GM19025 (cell line): ENCODE data around the gene FNDC4.
"Not testable (repeated sequence)": the region's sequence is repeated elsewhere in the genome, so short reads cannot be mapped to it uniquely, and the experiment has no call there.

ENCODE experiments used
- ATAC-seq: cut with Tn5 transposase; IDR thresholded peaks from one replicate; pipeline ENCODE4 v1.9.1; 2021; ENCODE audit warnings: mild to moderate bottlenecking, low read depth, moderate library complexity; ENCODE audit not compliant: unreplicated experiment

FNDC4 gene, protein sequence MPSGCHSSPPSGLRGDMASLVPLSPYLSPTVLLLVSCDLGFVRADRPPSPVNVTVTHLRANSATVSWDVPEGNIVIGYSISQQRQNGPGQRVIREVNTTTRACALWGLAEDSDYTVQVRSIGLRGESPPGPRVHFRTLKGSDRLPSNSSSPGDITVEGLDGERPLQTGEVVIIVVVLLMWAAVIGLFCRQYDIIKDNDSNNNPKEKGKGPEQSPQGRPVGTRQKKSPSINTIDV

DNA sequence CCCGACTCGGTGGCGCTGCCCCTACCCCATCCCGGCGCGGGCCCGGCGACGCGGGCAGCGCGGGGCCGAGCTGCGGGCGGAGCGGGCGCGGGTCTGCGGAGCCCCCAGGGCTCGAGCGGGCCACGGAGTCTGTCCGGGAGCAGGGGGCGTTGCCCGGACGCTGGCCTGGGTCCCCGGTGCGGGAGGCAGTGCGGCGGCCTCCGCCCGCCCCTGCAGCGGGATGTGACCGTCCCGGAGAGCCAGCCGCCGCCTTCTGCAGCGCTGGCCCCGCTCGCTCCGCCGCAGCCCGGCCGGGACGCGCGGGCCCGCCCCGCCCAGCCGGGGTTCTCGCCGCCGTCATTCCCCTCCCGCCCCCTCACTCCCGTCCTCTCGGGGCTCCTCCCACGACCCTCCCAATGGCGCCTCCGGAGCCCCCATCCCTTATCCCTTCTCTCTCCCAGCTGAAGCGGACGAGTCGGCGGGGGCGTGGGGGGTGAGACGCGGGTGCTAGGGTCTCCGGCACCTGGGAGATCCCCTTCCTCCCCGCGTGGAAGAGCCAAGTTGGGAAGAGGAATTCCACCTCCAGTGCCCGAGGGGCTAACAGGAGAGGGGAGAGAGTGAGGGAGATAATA, at the start of gene FNDC4:
FNDC4 (minus strand) TSS at position 257 of the 611 bp plus-strand sequence. CDS start 521 bp downstream, outside the sequence.
- ATAC-seq: no peak

DNA sequence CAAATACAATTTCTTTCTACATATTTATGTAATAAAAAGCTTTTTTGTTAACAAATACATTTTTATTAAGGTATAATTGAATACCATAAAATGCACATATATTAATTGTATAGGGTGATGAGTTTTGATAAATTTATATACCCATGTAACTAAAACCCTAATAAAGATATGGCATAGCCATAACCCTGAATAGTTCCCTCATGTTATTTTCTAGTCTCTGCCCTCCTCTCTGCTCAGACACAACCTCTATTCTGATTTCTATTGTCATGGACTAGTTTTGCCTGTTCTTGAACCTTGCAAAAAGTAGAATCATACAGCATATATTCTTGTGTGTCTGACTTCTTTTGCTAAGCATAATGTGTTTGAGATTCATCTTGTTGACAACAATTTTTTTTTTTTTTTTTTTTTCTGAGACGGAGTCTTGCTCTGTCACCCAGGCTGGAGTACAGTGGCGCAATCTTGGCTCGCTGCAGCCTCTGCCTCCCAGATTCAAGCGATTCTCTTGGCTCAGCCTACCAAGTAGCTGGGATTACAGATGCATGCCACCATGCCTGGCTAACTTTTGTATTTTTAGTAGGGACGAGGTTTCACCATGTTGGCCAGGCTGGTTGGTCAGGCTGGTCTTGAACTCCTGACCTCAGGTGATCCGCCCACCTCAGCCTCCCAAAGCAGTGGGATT, 49.3 kb upstream of the FNDC4 start:
- ATAC-seq: no peak

DNA sequence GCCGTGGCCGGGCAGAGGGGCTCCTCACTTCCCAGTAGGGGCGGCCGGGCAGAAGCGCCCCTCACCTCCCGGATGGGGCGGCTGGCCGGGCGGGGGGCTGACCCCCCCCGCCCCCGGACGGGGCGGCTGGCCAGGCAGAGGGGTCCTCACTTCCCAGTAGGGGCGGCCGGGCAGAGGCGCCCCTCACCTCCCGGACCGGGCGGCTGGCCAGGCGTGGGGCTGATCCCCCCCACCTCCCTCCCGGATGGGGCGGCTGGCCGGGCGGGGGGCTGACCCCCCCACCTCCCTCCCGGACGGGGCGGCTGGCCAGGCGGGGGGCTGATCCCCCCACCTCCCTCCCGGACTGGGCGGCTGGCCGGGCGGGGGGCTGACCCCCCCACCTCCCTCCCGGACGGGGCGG, 44.6 kb upstream of the FNDC4 start:
- not testable (repeated sequence) for ATAC-seq

DNA sequence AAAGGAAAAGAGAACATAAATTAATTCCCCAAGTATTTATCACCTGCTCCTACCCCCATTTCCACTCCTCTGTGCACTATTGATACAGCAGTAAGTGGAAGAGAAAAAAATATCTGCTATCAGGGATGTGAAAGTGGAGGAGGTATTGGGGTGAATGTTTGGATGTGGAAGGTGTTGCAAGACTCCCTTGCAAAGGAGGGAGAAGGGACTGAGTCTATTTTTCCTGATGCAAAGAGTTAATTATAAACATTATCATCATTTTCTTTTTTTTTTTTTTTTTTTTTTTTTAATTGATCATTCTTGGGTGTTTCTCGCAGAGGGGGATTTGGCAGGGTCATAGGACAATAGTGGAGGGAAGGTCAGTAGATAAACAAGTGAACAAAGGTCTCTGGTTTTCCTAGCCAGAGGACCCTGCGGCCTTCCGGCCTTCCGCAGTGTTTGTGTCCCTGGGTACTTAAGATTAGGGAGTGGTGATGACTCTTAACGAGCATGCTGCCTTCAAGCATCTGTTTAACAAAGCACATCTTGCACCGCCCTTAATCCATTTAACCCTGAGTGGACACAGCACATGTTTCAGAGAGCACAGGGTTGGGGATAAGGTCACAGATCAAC, 43.9 kb upstream of the FNDC4 start:
- ATAC-seq: not testable (repeated sequence)

DNA sequence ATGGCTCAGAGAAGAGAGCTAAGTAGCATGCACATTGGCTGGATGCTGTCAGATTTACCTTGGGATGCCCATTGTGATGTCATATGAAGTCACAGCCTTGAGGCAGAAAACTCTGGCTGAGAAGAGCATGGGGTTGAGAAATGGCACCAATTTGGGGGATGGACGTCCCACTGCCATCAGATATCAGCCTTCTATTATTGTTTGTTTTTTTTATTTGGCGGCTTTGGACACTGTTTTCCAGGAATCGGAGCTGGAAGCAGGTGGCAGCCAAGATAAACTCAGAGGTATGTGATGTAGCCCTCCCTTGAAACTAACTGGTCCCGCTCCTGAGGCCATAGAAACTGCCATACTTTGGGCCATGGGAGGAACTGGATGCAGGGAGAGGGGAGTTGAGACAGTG, 42.3 kb upstream of the FNDC4 start:
- ATAC-seq: no peak

DNA sequence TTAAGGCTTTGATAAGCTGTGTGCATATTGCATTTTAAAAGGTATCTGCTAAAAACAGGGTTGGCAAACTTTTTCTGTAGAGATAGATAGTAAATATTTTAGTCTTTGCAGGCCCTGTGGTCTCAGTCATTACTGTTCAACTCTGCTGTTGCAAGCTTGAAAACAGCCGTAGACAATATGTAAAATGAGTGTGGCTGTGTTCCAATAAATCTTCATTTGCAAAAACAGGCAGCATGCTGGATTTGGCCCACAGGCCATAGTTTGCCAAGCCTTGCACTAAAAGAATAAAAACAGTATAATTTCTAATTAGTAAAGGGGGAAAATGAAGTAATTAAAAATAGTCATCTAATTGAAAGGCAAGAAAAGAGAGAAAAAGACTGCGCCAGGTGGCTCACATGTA, 37.0 kb upstream of the FNDC4 start:
- ATAC-seq: no peak

DNA sequence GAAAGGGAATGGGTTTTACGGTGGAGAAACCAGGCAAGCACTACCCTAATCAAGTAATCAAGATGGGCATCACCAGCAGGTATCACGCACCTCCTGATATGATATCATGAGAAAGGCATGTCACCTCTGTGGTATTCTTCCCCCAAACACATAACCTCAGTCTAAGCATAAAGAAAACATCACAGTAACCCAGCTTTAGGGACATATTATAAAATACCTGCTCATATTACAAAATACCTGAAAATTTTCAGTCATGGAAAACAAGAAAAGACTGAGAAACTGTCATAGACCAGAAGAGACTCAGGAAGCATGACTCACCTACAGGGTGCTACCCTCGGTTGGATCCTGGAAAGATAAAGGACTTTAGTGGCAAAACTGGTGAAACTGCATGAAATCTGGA, 32.2 kb upstream of the FNDC4 start:
- ATAC-seq: no peak

DNA sequence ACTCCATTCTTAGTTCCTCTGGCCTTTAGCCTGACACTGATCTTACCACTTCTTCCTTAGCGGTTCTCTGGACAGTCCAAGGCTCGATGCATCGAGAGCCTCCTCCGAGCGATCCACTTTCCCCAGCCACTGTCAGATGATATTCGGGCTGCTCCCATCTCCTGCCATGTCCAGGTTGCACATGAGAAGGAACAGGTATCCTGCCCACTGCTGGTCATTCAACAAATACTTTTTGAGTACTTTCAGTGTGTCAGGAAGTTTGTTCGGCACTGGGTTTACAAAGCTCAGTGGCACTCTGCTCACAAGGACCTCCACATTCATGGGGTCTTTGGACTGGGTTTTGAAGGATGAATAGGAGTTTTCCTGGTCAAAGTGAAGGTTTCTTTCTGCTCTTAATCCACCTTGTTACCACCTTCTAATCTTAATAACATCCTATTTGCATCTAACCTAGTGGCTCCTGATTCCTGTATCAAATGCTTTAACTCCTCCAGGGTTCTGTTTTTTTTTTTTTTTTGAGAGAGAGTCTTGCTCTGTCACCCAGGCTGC, 27.5 kb upstream of the FNDC4 start:
- ATAC-seq: no peak

DNA sequence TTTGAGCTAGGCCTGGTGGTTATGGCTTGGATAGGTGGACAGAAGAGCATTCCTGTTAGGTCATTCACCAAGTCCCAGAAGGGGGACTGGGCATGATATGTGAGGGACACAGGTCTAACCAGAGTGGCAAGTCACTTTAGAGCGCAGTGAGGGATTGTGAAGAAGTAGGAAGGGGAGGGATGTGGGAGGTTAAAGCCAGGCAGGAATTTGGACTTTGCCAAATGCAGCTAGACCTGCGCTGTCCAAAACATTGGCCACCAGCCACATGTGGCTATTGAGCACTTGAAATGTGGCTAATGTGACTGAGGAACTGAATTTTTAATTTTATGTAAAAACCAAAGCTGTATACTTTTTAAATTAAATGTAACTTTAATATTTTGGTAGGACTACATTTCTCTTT, 25.3 kb upstream of the FNDC4 start:
- no peak for ATAC-seq

DNA sequence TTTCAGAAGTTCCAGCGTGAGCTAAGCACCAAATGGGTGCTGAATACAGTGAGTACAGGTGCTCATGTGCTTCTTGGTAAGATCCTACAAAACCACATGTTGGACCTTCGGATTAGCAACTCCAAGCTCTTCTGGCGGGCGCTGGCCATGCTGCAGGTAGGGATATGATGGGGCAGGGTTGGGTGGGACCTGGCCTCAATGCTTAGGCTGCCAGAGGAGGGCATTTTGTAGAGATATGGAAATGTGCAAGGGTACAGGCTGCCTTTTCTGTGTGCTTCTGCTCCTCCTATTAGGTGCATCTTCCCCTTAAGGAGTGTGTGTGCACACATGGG, 23.7 kb upstream of the FNDC4 start:
- no peak for ATAC-seq

DNA sequence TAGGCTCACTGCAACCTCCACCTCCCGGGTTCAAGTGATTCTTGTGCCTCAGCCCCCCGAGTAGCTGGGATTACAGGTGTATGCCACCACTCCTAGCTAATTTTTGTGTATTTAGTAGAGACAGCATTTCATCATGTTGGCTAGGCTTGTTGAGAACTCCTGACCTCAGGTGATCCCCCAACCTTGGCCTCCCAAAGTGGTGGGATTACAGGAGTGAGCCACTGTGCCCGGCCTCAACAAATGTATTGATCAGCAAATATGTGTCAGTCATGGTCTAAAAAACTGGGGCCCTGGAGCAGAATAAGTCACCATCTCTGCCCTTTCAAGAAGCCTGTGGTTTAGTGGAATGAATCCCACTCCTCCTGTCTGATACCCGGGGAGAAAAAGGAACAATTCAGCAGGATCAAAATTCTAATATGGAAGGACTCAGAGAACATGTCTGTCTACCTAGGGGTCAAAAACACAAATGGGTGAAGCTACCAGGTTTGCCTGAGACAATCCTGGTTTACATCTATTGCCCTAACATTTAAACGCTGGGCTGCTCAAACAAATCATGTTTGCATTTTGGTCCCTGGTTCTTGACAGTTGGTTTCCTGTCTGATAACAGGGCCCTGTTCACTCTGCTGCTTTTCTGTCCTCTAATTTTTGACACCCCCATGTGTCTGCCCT, 23.2 kb upstream of the FNDC4 start:
- ATAC-seq: no peak

DNA sequence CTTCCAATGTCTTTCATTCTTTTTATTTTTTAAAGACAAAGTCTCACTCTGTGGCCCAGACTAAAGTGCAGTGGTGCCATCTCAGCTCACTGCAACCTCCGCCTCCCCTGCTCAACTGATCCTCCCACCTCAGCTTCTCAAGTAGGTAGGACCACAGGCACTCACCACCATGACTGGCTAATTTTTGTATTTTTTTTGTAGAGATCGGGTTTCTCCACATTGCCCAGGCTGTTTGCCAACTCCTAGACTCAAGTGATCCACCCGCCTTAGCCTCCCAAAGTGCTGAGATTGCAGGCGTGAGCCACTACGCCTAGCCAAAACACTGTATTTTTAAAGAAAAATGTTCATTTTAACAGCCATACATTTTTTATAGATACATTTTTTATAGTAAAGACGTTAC, 14.3 kb upstream of the FNDC4 start:
- ATAC-seq: no peak

DNA sequence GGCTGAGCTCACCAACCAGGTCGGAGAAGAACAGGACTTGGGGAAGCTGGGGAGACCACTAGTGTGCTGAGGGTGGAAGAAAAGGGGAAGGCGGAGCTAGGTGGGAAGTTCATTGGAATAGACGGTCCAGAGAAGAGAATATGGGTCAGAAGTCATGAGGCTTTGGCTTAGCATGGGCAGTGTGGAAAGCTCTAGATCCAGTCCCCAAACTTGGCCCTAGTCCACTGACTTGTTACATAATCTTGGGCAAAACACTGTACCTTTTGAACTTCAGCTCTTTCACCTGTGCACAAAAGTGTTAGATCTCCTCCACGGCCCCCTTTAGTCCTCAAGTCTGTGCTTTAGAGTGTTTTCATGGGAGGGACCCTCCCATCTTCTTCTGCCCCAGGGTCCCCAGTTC, 12.3 kb upstream of the FNDC4 start:
- no peak for ATAC-seq

DNA sequence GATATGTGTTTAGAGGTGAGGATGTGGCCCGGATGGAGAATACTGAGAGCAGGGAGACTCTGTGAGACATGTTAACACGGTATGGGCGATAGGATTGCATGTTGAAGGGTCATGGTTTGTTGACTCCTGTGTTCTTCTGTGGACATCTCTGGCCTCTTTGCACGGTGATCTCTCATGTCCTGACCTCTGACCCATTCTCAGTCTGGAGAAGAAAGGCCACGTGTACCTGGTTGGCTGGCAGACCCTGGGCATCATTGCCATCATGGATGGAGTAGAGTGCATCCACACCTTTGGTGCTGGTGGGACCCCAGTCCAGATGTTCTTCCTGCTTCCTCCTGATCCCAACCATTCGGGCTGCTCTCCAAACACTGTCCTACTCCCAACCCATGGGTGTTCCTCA, 11.6 kb upstream of the FNDC4 start:
- ATAC-seq: no peak

DNA sequence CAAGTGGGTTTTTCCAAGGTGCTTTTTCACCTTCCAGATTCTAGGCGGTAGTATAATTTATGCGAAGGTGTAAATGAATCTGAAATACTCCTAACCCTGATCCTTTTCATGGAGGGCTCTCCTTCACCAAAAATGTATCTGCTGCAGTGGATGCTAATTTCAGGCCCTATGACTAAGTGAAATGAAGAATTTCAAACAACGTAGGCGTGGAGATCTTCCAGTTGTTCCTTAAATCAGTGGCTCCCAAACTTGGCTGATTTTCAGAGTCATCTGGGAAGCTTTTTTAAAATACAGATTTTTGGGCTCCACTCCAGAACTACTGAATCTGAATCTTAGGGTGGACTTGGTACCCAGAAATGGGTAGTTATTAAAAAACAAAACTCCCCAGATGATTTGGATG, 7.1 kb upstream of the FNDC4 start:
- ATAC-seq: no peak

DNA sequence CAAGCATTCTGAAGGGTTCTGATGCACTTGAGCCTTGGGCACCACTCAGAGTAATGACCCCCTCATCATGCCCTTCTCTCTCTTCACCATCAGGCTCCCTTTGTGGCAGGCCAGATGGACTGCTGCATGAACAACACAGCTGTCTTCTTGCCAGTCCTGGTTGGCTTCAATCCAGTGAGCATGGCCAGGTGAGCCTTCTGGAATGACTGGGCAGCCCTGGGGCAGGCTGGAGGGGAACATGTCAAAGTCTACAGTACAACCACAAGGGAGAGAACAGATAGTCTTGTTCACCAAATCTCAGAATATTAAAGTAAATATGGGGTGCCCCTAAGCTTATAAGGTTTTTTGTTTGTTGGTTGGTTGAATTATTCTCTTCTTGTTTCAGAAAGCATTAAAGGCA, 6.0 kb upstream of the FNDC4 start:
- no peak for ATAC-seq

DNA sequence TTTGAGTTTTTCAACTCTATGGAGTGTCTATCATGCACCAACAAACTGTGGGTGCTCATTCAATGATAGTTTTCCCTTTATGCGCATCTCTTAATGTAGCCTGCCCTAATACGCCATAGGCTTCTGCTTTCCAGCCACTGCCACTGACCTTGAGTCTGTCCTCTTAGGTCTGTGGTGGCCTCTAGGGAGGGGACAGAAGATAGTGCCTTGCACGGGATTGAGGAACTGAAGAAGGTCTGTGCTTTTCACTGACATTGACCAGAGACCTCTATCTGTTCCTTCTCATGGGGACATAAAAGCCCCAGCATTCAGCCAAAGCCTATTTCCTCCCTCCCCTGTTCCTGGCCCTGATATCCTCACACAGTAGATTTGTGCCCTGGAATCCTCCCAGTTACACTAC, 4.0 kb upstream of the FNDC4 start:
- ATAC-seq: no peak

DNA sequence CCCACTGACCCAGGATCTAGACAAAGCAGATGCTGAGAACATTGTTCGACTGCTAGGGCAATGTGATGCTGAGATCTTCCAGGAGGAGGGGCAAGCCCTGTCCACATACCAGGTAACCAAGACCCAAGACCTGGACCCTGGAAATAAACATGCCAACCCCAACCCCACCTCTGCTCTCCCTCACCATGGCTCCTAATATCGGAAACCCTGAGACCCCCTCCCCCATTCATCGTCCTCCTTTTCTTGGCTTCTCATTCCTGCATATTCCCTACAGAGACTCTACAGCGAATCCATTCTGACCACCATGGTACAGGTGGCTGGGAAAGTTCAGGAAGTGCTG, 2.3 kb upstream of the FNDC4 start:
- no peak for ATAC-seq

DNA sequence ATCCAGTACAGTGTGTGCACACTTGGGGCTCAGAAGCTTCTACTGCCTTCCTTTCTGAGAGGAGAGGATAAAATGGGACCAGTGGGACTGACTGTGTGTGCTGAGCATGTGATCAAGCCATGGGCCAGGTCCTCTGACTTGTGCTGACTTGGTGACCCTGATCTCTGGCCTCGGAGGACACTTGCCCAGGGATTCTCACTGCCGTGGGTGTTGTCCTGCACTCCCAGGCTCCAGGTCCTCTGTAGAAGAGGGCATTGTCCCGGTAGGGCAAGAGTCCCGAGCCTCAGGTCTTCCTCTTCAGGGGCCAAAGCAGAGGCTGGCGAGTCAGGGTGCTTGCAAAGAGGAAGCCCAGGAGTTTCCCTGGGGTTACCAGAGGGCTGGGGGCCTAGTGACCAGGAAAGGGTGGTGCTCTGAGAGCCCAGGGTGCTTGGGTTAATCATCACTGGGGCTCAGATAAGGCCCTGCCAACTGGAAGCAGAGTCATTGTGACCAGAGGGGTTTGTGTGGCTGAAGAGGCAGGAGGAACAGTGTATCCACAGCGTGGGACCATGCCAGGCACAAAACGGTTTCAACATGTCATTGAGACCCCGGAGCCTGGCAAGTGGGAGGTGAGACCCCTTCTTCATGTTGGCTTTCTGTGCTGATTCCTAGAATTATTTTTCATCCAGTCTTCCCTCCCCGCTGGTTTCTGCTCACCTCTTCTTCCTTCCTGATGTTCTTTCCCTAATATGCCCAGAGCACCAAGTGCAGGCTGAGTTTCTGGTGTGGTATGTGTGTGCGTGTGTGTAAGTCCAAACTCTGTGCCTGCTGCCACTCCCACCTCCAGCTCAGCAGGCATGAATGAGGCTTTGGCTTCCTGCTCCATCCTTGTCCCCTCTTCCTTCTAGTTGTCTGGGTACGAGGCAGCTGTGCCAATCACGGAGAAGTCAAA, 1.6 kb upstream of the FNDC4 start, which contains the start of gene GCKR:
GCKR (plus strand) TSS at position 483 of the 931 bp plus-strand sequence; CDS start at position 549, 66 bp downstream.
- no peak for ATAC-seq

DNA sequence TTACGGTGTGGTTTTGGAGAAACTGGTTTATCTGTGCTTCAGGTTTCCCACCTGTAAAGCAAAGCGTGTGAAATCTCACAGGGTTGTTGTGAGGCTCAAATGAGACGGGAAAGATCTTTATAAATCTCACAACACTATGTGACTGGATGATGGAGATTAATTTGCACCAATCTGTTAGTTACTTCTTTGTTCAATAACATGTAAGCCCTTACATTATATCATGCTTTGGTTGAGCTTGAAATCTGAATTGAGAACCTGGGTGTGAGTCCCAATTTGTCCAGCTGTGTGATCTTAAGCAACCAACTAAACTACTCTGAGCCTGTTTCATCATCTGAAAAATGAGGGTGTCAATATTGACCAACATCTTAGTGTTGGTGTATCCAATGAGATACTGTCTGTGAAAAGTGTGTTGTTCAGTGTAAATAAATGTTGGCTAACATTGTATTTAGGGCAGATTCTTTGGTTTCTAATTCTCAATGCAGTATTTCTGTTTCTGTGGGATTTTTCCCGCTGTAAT, 898 bp upstream of the FNDC4 start:
- no peak for ATAC-seq
